ENCODE data around the gene UBA7.

Gene UBA7

DNA sequence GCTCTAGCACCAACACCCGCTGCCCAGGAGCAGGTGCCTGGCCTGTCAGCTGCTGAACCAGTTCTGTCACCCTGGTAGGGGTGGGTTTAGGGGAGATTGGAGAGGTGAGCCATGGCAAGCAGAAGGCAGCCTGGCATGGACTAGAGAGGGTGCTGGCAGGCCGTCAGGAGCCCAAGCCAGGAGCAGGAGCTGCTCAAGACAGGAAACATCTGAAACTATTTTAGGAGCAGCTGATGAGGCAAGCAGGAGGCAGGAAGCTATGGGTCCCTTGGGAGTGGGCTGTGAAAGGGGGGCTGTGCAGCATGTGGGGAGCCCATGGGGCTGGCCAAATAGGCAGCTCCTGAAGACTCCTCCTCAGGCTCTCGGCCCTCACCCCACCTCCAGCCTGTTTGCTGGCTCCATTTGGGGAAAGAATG, 8.4 kb downstream of the UBA7 start:
- in situ Hi-C loops (cut with HindIII; ENCODE audit: low sequenced_read_pairs) = no loop called here
- TF ChIP-seq, protein P1, sequence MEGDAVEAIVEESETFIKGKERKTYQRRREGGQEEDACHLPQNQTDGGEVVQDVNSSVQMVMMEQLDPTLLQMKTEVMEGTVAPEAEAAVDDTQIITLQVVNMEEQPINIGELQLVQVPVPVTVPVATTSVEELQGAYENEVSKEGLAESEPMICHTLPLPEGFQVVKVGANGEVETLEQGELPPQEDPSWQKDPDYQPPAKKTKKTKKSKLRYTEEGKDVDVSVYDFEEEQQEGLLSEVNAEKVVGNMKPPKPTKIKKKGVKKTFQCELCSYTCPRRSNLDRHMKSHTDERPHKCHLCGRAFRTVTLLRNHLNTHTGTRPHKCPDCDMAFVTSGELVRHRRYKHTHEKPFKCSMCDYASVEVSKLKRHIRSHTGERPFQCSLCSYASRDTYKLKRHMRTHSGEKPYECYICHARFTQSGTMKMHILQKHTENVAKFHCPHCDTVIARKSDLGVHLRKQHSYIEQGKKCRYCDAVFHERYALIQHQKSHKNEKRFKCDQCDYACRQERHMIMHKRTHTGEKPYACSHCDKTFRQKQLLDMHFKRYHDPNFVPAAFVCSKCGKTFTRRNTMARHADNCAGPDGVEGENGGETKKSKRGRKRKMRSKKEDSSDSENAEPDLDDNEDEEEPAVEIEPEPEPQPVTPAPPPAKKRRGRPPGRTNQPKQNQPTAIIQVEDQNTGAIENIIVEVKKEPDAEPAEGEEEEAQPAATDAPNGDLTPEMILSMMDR (IDR thresholded peaks at IDR 0.05; ENCODE audit: low read depth, low read length, missing control alignments) = no peak
- no peak for DNase-seq (ENCODE audit: low read depth)
- H3K4me3 ChIP-seq (ENCODE audit: low read depth, low read length) = no peak overlapping the region

DNA sequence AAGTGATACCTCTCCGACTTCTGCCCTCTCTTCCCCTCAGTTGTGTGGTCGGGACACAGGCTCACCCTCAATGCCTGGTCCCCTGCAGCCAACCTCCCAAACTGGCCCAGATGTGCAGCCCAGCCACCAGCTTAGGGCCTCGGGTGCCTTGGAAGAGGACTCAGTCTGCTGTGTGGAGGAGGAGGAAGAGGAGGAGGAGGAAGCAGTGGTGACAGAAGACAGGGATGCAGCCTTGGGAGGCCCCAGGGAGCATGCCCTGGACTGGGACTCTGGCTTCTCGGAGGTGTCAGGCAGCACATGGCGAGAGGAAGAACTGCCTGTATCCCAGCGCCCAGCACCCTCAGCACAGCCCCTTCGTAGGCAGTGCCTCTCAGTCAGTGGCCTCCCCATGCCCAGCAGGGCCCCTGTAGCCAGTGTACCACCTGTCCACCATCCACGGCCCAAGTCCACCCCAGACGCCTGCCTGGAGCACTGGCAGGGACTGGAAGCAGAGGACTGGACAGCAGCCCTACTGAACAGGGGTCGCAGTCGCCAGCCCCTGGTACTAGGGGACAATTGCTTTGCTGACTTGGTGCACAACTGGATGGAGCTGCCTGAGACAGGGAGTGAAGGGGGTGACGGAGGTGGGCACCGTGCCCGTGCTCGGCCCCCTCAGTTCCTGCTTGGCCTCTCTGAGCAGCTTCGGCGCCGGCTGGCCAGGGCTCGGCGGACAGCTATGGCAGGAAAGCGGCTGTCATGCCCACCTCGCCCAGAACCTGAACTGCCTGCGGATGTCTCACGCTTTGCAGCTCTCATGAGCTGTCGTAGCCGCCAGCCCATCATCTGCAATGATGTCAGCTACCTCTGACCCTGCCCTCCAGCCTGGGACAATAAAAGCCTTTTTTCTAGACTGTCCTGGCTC, 9.4 kb downstream of the UBA7 start:
- H3K4me3 ChIP-seq (ENCODE audit: low read depth, low read length) = peak overlapping the region; percentile 72
- in situ Hi-C loops (cut with HindIII; ENCODE audit: low sequenced_read_pairs) = no loop called here
- no peak for DNase-seq (ENCODE audit: low read depth)
- TF ChIP-seq, protein P1 (IDR thresholded peaks at IDR 0.05; ENCODE audit: low read depth, low read length, missing control alignments) = no peak

DNA sequence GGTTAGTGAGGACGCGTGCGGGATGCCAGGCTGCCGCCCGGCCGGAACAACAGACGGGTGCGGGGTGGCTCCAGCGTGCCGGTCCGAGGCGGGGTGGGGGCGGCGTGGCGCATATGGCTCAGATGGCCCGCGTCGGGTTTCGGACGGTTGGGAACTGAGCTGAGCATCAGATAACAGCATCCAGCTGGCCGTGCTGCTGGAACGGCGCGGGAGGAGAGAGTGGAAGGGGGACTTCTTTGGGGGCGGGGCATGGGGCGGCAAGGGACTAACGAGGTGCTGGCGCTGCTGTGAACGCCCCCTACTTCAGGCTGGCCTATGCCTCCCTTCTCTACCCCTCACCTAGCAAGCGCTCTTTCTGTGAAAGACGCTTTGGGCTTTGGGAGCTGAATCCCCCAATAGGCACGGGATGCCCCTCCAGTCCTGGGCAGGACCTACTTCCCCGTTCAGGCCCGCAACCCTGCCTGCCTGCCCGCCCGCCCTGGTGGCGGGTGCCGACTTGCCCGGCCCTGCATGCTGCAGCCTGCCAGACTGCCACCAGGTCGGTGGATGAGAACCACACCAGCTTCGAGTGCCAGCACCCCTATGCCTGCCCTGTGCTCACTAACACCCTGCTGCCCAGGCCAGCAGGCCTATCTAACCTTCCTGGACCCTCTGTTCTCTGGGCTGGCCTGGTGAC, 10.2 kb downstream of the UBA7 start:
- in situ Hi-C loops (cut with HindIII; ENCODE audit: low sequenced_read_pairs) = no loop called here
- H3K4me3 ChIP-seq (ENCODE audit: low read depth, low read length) = peak overlapping the region; percentile 72
- no peak for DNase-seq (ENCODE audit: low read depth)
- TF ChIP-seq, protein P1 (IDR thresholded peaks at IDR 0.05; ENCODE audit: low read depth, low read length, missing control alignments) = no peak

DNA sequence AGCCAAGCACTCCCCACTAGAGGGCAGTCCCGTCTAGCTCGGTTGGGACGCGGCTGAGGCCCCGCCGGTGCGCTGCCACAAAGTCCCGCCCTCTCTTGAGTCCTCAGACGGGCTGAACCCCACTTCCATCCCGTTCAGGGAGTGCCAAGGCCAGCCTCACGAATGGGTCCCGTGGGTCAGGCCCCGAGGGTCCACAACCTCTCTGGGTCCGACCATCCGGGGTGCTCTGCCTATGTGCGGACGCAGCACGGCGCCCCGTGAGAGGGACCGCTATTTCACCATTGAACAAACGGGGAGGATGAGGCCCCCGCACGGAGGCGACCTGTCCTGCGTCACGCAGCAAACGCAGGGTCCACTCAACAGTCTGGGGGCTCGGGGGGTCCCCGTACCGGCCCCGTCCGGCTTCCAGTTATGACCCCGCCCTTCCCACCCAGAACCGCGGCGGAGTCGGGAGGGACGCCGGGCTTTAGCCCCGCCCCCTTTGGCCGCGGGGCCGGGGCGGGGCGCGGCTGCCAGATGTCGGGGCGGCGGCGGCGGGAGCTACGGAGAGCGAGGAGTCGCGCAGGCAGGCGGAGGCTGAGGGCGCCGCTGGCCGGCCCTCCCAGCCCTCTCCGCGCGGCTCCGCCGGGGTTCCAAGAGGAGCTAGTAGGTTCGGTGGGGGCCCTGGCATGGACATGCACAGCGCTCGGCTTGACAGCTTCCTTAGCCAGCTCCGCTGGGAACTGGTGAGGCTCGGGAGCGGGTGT, 10.9 kb downstream of the UBA7 start, which contains the start of gene INKA1:
Gene INKA1, plus strand, starts transcription at position 543 of the 746 bp plus-strand sequence. Its CDS starts 132 bp downstream, at position 675.
- in situ Hi-C loops (cut with HindIII; ENCODE audit: low sequenced_read_pairs) = no loop called here
- H3K4me3 ChIP-seq (ENCODE audit: low read depth, low read length) = peak within 1 kb of the TSS; percentile 72
- TF ChIP-seq, protein P1 (IDR thresholded peaks at IDR 0.05; ENCODE audit: low read depth, low read length, missing control alignments) = peak; percentile 85
- DNase-seq (ENCODE audit: low read depth) = peak; percentile 53

DNA sequence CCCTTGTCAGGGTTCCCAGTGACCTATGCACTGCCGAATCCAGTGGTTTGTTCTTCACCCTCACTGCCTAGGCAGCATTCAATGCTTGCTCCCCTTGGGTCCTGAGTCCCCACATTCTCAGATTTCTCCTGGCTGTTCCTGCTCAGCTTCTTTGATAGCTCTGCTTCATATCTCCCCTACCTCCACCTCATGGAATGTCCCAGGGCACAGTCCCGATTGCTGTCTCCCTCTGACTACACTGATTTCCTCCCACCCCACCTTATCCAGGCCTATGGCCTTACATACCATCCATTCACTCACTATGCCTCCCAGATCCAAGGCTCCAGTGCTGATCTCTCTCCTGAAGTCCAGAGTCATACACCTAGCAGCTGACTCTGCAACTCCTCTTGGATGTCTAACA, 12.6 kb downstream of the UBA7 start:
- TF ChIP-seq, protein P1 (IDR thresholded peaks at IDR 0.05; ENCODE audit: low read depth, low read length, missing control alignments) = no peak
- no peak overlapping the region for H3K4me3 ChIP-seq (ENCODE audit: low read depth, low read length)
- in situ Hi-C loops (cut with HindIII; ENCODE audit: low sequenced_read_pairs) = no loop called here
- DNase-seq (ENCODE audit: low read depth) = no peak

DNA sequence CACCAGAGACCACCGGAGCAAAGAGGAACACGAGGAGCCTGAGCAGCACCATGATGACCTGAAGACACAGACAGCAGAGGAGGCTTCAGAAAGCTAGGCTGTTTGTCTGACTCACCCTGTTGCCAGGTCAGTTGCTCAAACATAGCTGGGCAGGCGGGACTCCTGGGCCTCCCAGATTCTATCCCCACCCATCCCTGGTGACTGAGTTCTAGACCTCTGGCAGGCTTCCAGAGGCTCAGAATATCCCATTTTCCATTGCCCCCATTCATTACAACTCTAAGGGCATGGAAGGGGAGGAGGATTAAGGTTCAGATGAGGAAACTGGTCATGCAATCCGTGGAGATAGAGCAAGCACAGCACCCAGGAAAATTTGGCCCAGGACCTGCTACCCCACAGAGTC, 14.0 kb downstream of the UBA7 start, which contains the start of gene CDHR4:
Gene CDHR4, minus strand, starts transcription at position 113 of the 400 bp plus-strand sequence. Its CDS starts 61 bp downstream, at position 52.
- no peak within 1 kb of the TSS for H3K4me3 ChIP-seq (ENCODE audit: low read depth, low read length)
- TF ChIP-seq, protein P1 (IDR thresholded peaks at IDR 0.05; ENCODE audit: low read depth, low read length, missing control alignments) = no peak
- in situ Hi-C loops (cut with HindIII; ENCODE audit: low sequenced_read_pairs) = no loop called here
- DNase-seq (ENCODE audit: low read depth) = no peak
